ENCODE data around the gene SRGAP3.

Gene SRGAP3

DNA sequence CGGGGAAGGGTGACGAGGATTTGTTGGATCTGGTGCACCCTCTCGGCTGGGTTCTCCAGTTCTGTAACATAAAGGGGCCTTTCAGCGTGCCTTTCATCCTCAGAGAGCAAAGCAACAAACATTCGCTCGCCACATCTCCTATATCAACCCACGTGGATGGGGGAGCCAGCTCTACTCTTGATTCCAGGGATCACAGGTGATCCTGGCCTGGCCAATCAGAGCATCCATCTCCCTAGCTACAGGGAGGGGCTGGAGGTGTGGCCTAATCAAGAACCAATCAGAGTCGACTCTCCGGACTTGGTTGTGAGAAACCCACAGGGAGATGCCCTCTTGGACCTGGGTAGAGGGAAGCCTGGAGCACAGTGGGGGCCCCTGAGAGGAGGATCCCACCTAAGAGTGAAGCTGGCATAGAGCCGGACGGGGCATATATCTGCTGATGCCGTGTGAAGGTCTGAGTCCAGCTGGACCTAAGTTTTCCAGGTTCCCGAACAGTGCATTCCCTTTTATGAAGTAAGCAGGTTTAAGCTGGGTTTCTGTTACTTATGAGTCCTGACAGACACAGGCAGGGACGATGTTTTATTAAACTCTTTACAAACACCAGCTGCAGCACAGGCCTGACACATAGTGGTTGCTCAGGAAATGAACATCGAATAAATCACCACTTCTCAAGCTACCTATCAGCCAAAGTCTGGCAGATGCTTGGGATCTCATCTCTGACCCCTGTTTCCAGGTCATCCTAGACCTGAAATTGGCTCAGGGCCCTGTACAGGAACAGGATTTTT is 235.5 kb downstream of the SRGAP3 start:
- Histone ChIP-seq H3K36me3 (ENCODE audit: insufficient read depth, low read length) (no peaks in the 10 kb centered on the region), H3K4me1 (ENCODE audit: control insufficient read depth, insufficient read depth, low read length) (no peaks in the 10 kb centered on the region), H3K4me2 (ENCODE audit: low read length) (no peak overlapping the region), H3K4me3 (ENCODE audit: low read length) (no peak overlapping the region), H3K9me3 (replicated peaks; ENCODE audit: low read length) (no peaks in the 10 kb centered on the region), H3K27me3 (ENCODE audit: control insufficient read depth, insufficient read depth, low read length) (peaks cover 12% of the 10 kb centered on the region), H3K9ac (ENCODE audit: low read depth, low read length) (no peak overlapping the region)

DNA sequence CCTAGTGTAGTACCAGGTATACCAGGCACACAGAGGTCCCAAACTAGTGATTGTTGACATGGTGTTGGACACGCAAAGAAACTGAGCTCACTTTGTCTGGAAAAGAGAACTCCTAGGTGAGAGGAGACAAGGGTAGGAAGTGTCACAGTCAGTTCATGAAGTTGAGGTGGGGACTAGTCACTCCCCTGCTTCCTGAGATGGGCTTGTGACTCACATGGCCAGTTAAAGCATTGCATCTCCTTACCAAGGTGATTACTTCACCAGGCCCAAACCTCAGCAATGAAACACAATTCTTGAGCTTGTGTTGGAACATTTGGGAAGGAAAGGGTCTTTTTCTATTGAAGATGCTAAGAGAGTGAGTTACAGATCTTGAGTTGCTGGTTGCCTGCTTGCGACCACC is 236.9 kb downstream of the SRGAP3 start:
- H3K4me2 ChIP-seq (ENCODE audit: low read length), result no peak overlapping the region
- H3K27me3 ChIP-seq (ENCODE audit: control insufficient read depth, insufficient read depth, low read length), result peaks cover 9% of the 10 kb centered on the region
- H3K4me3 ChIP-seq (ENCODE audit: low read length), result no peak overlapping the region
- no peak overlapping the region for H3K9ac ChIP-seq (ENCODE audit: low read depth, low read length)
- H3K9me3 ChIP-seq (replicated peaks; ENCODE audit: low read length), result no peaks in the 10 kb centered on the region
- H3K4me1 ChIP-seq (ENCODE audit: control insufficient read depth, insufficient read depth, low read length), result no peaks in the 10 kb centered on the region
- no peaks in the 10 kb centered on the region for H3K36me3 ChIP-seq (ENCODE audit: insufficient read depth, low read length)

DNA sequence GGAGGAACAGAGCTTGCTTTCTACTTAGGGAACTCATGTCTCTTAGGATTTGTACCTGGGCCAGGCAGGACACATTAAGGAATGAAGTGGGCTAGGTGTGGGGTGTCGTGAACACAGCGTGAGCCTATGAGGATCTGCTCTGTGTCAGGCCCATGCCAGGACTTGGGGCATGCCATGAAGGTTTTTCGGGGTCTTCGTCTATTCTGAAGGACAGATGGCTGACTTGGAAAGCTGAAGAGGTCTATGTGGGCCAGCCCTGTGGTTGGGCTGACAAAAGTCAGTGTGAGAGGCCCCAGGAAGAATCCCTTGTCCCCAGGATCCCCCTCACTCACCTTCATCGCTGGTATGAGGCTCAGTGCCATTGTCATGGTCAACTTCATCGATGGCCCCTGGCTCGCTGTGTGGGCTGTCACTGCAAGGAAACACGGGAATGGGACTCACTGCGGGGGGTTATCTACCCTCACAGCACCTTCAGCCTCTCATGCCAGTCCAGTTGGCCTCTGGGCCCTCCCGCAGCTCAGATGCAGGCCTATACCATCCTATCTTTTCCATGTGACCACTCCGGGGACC is 239.4 kb downstream of the SRGAP3 start:
- H3K4me3 ChIP-seq (ENCODE audit: low read length), result no peak overlapping the region
- no peaks in the 10 kb centered on the region for H3K9me3 ChIP-seq (replicated peaks; ENCODE audit: low read length)
- no peaks in the 10 kb centered on the region for H3K4me1 ChIP-seq (ENCODE audit: control insufficient read depth, insufficient read depth, low read length)
- H3K9ac ChIP-seq (ENCODE audit: low read depth, low read length), result no peak overlapping the region
- no peak overlapping the region for H3K4me2 ChIP-seq (ENCODE audit: low read length)
- H3K27me3 ChIP-seq (ENCODE audit: control insufficient read depth, insufficient read depth, low read length), result peaks cover 8% of the 10 kb centered on the region
- H3K36me3 ChIP-seq (ENCODE audit: insufficient read depth, low read length), result no peaks in the 10 kb centered on the region

DNA sequence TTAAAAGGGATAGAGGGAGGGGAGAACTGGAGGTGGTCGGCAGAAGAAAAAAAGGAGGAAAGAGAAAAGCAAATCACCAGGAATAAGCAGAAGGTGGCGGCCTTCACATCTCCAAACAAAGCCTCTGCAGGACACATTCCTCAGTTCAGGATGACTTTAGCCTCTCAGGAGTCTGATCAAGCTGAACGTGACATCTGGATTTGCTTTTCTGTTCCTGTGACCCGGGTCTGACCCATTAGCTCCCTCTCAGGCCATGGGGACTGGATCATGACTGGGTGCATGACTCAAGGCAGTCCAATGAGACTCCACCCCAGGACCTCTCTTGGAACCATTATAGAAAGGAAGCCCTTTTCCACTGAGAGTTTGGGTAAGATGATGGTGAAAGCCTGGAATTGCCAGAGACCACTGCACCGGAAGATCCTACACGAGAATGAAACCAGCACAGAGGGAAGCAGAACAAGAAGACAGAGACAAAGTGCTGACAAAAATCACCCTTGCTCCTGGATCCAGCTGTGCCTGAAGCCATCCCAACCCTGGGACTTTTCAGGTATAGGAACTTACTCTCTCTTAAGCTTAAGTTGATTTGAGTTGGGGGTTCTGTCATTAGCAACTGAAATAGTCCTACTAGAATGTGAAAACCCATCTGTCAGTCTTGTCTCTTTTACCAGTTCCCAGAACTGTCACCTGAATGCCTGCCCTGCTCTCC is 240.7 kb downstream of the SRGAP3 start:
- Histone ChIP-seq H3K27me3 (ENCODE audit: control insufficient read depth, insufficient read depth, low read length) (peaks cover 2% of the 10 kb centered on the region), H3K36me3 (ENCODE audit: insufficient read depth, low read length) (no peaks in the 10 kb centered on the region), H3K9me3 (replicated peaks; ENCODE audit: low read length) (no peaks in the 10 kb centered on the region), H3K9ac (ENCODE audit: low read depth, low read length) (no peak overlapping the region), H3K4me3 (ENCODE audit: low read length) (no peak overlapping the region), H3K4me1 (ENCODE audit: control insufficient read depth, insufficient read depth, low read length) (no peaks in the 10 kb centered on the region), H3K4me2 (ENCODE audit: low read length) (no peak overlapping the region)

DNA sequence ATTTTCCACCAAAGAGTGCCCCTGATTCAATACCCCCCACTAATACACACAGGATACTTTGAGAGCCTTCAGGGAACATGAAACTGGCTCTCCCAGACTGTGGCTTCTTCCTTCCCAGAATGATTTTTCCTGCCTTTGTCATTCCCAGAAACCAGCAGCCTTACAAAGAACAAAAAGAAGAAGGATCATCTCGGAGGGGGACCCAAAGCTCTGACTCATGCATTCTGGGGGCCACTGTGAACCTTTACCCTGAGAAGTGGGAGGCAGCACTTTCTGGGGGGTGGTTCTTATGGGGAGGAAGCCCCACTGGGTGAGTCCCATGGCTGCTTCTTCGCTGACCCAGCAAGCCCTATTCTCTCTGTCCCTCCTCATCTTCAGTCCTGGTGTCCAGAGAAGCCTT is 241.5 kb downstream of the SRGAP3 start:
- Histone ChIP-seq H3K9me3 (replicated peaks; ENCODE audit: low read length) (no peaks in the 10 kb centered on the region), H3K27me3 (ENCODE audit: control insufficient read depth, insufficient read depth, low read length) (peaks cover 2% of the 10 kb centered on the region), H3K4me2 (ENCODE audit: low read length) (no peak overlapping the region), H3K9ac (ENCODE audit: low read depth, low read length) (no peak overlapping the region), H3K36me3 (ENCODE audit: insufficient read depth, low read length) (no peaks in the 10 kb centered on the region), H3K4me1 (ENCODE audit: control insufficient read depth, insufficient read depth, low read length) (no peaks in the 10 kb centered on the region), H3K4me3 (ENCODE audit: low read length) (no peak overlapping the region)

DNA sequence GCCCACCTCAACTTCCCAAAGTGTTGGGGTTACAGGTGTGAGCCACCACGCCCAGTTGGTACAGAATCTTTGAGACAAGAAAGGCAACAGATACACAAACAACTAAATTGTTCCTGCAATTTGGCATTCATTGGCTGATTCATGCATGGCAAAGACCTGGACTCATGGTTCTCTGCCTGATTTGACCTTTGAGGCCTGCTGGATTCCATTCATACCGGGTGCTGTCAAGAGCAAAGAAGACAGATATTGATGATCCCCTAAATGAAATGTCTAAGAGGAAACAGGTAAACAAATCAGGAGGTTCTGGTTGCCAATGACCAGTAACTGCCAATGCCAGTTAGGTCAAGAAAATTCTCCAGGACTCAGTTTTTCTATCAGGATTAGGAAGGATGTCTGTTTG is 242.2 kb downstream of the SRGAP3 start:
- H3K4me1 ChIP-seq (ENCODE audit: control insufficient read depth, insufficient read depth, low read length), result no peaks in the 10 kb centered on the region
- H3K4me2 ChIP-seq (ENCODE audit: low read length), result no peak overlapping the region
- H3K36me3 ChIP-seq (ENCODE audit: insufficient read depth, low read length), result no peaks in the 10 kb centered on the region
- H3K9ac ChIP-seq (ENCODE audit: low read depth, low read length), result no peak overlapping the region
- peaks cover 3% of the 10 kb centered on the region for H3K27me3 ChIP-seq (ENCODE audit: control insufficient read depth, insufficient read depth, low read length)
- no peaks in the 10 kb centered on the region for H3K9me3 ChIP-seq (replicated peaks; ENCODE audit: low read length)
- H3K4me3 ChIP-seq (ENCODE audit: low read length), result no peak overlapping the region

DNA sequence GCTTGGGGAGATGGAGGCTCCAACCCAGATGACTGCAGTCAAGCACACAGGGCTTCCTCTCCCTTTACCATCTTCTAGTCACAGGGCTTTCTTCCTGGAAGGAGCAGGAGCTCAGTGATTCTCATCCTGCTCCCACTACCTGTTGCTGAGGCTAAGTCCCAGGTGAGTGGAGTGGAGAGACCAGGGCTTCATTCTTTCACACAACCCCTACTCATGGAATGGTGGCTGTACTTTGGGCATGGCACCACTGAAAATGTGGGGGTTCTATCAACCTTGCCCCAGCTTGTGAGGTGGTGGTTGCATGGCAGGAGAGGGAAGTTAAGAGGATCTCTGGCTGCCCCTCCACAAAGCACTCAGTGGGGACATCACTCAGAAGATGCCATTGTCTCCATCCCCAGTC is 249.4 kb downstream of the SRGAP3 start:
- peaks cover 30% of the 10 kb centered on the region for H3K27me3 ChIP-seq (ENCODE audit: control insufficient read depth, insufficient read depth, low read length)
- no peaks in the 10 kb centered on the region for H3K9me3 ChIP-seq (replicated peaks; ENCODE audit: low read length)
- H3K4me1 ChIP-seq (ENCODE audit: control insufficient read depth, insufficient read depth, low read length), result no peaks in the 10 kb centered on the region
- no peak overlapping the region for H3K4me2 ChIP-seq (ENCODE audit: low read length)
- no peak overlapping the region for H3K9ac ChIP-seq (ENCODE audit: low read depth, low read length)
- H3K36me3 ChIP-seq (ENCODE audit: insufficient read depth, low read length), result no peaks in the 10 kb centered on the region
- H3K4me3 ChIP-seq (ENCODE audit: low read length), result no peak overlapping the region

DNA sequence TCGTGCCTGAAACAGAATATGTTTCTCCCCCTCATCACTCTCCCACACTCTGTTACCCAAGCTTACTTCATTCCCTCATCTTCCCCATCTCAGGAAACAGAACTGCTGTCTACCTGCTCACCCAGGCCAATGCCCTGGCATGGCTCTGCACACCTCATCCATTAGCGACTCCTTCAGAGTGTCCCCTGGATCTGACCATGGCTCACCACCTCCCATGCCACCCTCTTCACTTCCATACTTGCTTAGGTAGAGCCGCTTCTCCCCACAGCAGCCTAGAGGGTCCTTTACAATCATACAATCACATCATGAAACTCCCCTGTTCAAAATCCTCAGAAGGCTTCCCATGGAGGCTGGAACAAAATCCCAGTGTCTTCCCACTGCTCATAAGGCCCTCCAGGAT is 252.3 kb downstream of the SRGAP3 start:
- H3K4me1 ChIP-seq (ENCODE audit: control insufficient read depth, insufficient read depth, low read length), result no peaks in the 10 kb centered on the region
- no peak overlapping the region for H3K4me3 ChIP-seq (ENCODE audit: low read length)
- no peak overlapping the region for H3K9ac ChIP-seq (ENCODE audit: low read depth, low read length)
- no peaks in the 10 kb centered on the region for H3K36me3 ChIP-seq (ENCODE audit: insufficient read depth, low read length)
- no peaks in the 10 kb centered on the region for H3K9me3 ChIP-seq (replicated peaks; ENCODE audit: low read length)
- H3K4me2 ChIP-seq (ENCODE audit: low read length), result no peak overlapping the region
- peaks cover 29% of the 10 kb centered on the region for H3K27me3 ChIP-seq (ENCODE audit: control insufficient read depth, insufficient read depth, low read length)

DNA sequence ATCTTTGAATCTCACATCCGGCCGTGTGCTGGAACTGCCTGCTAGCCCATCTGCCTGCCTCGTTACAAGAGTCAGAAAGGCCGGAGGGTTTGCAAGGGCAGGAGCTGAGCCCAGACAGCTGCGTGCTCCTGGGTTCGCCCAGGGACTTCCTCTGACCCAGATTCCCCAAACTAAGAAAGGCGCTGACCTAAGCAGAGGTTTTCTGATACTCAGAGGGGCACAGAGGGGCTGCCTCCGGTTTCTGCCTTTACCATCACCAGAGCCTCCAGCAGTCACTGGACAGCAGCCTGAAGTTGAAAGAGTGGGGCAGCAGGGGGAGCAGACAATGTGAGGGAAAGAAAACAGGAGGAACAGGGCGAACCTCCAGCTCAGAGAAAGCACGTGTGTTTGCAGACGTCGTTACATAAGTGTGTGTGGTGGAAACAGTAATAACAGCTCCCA is 252.7 kb downstream of the SRGAP3 start:
- no peak overlapping the region for H3K4me3 ChIP-seq (ENCODE audit: low read length)
- H3K27me3 ChIP-seq (ENCODE audit: control insufficient read depth, insufficient read depth, low read length), result peaks cover 24% of the 10 kb centered on the region
- no peaks in the 10 kb centered on the region for H3K36me3 ChIP-seq (ENCODE audit: insufficient read depth, low read length)
- H3K4me1 ChIP-seq (ENCODE audit: control insufficient read depth, insufficient read depth, low read length), result no peaks in the 10 kb centered on the region
- no peak overlapping the region for H3K9ac ChIP-seq (ENCODE audit: low read depth, low read length)
- H3K9me3 ChIP-seq (replicated peaks; ENCODE audit: low read length), result no peaks in the 10 kb centered on the region
- peak overlapping the region; percentile 33 for H3K4me2 ChIP-seq (ENCODE audit: low read length)

DNA sequence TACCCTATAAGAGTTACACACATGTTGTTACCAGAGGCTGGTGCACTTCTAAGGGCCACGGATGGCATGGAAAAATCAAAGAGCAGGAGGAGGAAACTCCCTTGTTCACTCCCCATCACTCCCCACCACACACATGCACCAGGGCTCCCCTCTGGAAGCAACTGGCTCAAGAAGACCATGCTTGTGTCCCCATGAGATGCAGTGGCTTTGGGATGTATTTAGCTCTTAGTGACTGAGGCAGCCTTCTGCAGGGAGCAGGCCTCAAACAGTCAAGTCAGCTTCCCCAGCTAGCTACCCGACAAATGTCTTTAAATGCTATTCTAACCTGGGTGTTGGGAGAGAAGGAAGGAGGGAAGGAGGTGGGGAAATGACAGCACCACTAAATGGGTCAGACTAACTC is 253.2 kb downstream of the SRGAP3 start:
- H3K27me3 ChIP-seq (ENCODE audit: control insufficient read depth, insufficient read depth, low read length), result peaks cover 23% of the 10 kb centered on the region
- no peak overlapping the region for H3K4me2 ChIP-seq (ENCODE audit: low read length)
- no peak overlapping the region for H3K4me3 ChIP-seq (ENCODE audit: low read length)
- no peak overlapping the region for H3K9ac ChIP-seq (ENCODE audit: low read depth, low read length)
- H3K36me3 ChIP-seq (ENCODE audit: insufficient read depth, low read length), result no peaks in the 10 kb centered on the region
- no peaks in the 10 kb centered on the region for H3K9me3 ChIP-seq (replicated peaks; ENCODE audit: low read length)
- H3K4me1 ChIP-seq (ENCODE audit: control insufficient read depth, insufficient read depth, low read length), result no peaks in the 10 kb centered on the region

DNA sequence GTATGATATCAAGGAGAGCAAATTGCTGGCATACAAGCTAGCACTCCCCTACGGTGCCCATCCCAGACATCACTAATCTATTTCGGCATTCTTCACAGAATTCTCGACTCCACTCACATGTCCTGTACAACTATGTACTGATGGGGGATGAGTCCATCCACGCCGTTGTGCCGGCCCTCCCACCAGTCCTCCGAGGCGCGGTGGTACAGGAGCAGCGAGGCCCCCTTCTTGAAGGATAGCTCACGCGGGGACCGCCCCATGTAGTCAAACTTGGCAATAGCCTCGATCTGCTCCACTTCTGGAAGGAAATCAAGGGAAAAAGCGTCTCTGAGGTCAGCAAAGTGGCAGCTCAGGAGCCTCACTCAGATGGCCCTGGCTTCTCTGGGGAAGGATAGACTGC is 255.2 kb downstream of the SRGAP3 start:
- no peaks in the 10 kb centered on the region for H3K36me3 ChIP-seq (ENCODE audit: insufficient read depth, low read length)
- no peak overlapping the region for H3K4me2 ChIP-seq (ENCODE audit: low read length)
- H3K4me3 ChIP-seq (ENCODE audit: low read length), result no peak overlapping the region
- H3K4me1 ChIP-seq (ENCODE audit: control insufficient read depth, insufficient read depth, low read length), result no peaks in the 10 kb centered on the region
- no peak overlapping the region for H3K9ac ChIP-seq (ENCODE audit: low read depth, low read length)
- H3K27me3 ChIP-seq (ENCODE audit: control insufficient read depth, insufficient read depth, low read length), result peaks cover 8% of the 10 kb centered on the region
- H3K9me3 ChIP-seq (replicated peaks; ENCODE audit: low read length), result no peaks in the 10 kb centered on the region

Measured in skeletal muscle satellite cell (primary cell).